Epithelial cell of esophagus (primary cell): ENCODE data around the gene SHANK2.
"Not testable (repeated sequence)": the region's sequence is repeated elsewhere in the genome, so short reads cannot be mapped to it uniquely, and the experiment has no call there.

ENCODE experiments used
- DNase-seq: peaks from one replicate; pipeline ENCODE4 v3.0.0; 2010; ENCODE audit warnings: low read depth
- H3K4me3 ChIP-seq: 2 replicates; pipeline ENCODE4 v1.5.1; 2011; ENCODE audit warnings: mild to moderate bottlenecking, low read length, control low read depth
- TF ChIP-seq, protein P1 (sequence below): IDR thresholded peaks from 2 replicates; pipeline ENCODE4 v1.5.1; 2011; ENCODE audit warnings: low read depth, mild to moderate bottlenecking, low read length, control low read depth, inconsistent platforms; ENCODE audit not compliant: insufficient read depth; ENCODE audit errors: missing control alignments

SHANK2 gene

DNA sequence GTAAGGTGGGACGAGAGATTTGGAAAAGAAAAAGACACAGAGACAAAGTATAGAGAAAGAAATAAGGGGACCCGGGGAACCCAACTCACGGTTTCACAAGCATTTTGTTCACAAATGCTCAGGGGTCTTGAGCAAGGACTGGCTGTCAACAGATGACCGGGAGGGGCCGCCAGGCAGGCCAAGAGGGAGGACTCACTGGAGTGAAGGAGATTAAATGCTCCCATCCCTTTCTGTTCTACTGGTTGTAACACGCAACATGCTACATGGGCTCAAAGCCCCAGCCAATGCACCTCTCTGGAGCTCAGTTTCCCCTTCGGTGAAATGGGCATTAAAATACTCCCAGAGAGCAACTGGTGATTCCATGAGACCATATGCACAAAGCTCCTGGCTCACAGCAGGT, 13.4 kb downstream of the SHANK2 start:
- no peak overlapping the region for H3K4me3 ChIP-seq
- TF ChIP-seq, protein P1, sequence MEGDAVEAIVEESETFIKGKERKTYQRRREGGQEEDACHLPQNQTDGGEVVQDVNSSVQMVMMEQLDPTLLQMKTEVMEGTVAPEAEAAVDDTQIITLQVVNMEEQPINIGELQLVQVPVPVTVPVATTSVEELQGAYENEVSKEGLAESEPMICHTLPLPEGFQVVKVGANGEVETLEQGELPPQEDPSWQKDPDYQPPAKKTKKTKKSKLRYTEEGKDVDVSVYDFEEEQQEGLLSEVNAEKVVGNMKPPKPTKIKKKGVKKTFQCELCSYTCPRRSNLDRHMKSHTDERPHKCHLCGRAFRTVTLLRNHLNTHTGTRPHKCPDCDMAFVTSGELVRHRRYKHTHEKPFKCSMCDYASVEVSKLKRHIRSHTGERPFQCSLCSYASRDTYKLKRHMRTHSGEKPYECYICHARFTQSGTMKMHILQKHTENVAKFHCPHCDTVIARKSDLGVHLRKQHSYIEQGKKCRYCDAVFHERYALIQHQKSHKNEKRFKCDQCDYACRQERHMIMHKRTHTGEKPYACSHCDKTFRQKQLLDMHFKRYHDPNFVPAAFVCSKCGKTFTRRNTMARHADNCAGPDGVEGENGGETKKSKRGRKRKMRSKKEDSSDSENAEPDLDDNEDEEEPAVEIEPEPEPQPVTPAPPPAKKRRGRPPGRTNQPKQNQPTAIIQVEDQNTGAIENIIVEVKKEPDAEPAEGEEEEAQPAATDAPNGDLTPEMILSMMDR = no peak
- no peak for DNase-seq

DNA sequence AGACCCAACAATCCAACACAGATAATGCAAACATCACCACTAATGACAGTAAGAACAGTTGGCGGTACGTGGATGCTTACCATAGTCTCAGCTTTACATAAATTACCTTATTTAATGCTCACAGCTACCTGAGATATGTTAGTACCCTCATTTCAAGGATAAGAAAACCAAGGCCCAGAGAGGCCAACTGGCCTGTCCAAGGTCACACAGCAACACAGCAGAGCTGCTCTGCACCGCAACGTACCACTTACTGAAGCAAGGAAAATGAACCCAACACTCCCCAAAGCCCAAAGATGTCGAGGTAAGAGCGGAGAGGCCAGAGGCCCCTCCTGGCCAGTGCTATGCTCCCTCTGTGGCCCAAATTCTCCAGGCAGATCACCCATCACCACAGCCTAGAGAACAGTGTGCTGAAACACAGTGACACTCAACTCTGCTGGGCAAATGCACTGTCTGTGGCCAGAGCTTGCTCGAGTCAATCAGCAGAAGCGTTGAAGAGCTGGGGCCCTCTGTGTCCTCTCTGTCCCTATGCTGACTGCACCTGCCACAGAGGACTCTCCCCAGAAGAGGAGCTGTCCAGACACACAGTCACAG, 14.0 kb downstream of the SHANK2 start:
- H3K4me3 ChIP-seq = no peak overlapping the region
- TF ChIP-seq, protein P1 = no peak
- no peak for DNase-seq

DNA sequence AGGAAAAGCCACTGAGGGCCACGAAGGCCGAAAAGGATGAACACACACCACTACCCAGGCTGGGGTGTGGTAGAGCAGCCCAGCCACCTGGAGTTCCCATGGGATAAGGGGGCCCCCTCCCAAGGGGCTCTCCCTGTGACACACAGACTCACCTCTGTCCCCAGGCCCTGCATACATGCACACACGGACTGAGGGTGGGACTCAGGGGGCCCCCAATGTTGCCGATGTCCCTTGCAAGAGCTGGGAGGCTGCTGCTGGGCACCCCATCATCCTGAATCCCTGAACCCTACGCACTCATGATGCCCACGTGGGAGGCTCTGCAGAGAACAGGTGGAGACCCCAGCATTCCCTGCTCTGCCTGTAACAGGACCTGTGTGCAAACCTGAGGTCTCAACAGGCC, 14.5 kb downstream of the SHANK2 start:
- no peak for DNase-seq
- TF ChIP-seq, protein P1 = no peak

DNA sequence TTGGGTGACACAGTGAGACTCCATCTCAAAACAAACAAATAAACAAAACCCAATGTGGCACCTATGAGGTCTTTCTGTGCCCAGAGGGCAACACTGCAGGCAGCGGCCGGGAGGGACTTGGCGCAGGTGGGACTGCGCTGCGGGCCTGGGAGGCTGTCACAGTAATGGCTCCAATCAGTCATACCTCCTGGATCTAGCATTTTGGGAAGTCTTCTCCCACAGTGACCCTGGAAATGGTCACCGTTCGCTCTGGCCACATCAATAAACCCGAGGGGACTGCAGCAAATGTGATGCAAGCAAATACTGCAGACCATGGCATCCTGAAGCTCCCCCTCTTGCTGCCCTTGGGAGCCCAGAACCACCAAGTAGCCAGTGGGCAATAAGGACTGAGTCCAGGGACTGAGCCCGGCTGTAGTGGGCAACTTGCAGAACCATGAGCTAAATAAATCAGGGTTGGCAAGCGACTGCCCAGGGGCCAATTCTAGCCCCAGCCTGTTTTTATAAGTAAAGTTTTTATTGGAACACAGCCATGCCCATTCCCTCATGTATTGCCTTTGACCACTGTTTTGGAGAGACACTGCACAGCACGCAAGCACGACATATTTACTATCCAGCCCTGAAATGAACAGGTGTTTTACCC, 15.4 kb downstream of the SHANK2 start:
- TF ChIP-seq, protein P1 = no peak
- no peak overlapping the region for H3K4me3 ChIP-seq
- DNase-seq = no peak

More for the DNA sequence above, 14.5 kb downstream of the SHANK2 start:
- no peak overlapping the region for H3K4me3 ChIP-seq

DNA sequence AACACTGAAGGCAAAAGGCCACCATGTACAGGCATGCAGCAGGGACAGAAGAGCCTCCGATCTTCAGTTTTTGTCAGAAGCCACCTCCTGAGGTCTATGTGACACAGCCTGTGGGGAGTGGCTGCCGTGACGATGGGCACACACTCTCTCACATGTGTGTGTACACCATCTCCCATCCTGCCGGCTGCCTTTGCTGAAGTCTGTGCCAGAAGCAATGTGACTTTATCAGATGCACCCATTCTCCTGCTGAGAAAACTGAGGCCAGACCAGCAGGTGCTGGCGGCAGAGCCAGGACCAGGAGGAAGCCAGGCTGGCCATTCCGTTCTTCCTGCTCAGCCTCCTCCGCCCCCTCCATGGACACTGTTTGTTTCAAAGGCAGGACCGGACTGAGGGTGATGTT, 16.7 kb downstream of the SHANK2 start:
- DNase-seq = no peak
- no peak overlapping the region for H3K4me3 ChIP-seq
- TF ChIP-seq, protein P1 = no peak

DNA sequence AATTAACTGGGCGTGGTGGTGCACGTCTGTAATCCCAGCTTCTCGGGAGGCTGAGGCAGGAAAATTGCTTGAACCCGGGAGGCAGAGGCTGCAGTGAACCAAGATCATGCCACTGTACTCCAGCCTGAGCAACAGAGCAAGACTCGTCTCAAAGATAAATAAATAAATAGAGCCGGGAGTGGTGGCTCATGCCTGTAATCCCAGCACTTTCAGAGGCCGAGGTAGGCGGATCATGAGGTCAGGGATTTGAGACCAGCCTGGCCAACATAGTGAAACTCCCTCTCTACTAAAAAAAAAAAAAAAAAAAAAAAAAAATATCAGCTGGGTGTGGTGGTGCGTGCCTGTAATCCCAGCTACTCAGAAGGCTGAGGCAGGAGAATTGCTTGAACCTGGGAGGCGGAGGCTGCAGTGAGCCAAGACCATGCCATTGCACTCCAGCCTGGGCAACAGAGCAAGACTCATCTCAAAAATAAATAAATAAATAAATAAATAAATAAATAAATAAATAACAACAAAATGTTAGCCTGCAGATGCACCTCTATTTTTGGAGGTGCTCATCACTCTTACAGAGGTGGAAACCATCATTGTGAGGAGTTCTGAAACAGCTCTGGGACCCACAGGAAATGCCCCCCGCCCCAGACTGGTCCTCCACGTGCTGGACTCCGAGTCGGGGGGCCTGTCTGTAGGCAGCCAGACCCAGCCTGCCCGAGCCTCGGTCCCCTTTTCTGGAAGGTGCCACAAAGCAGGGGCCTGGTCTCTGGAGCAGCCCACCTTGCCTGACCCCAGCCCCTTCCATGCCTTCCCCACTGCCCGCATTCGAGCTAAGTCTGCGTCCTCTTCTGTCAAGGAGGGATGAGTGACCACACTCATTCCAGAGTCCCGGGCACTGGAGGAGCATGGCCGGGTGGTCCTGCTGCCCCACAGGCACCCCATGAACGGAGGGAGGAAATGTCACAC, 18.2 kb downstream of the SHANK2 start:
- H3K4me3 ChIP-seq, DNase-seq: not testable (repeated sequence)

DNA sequence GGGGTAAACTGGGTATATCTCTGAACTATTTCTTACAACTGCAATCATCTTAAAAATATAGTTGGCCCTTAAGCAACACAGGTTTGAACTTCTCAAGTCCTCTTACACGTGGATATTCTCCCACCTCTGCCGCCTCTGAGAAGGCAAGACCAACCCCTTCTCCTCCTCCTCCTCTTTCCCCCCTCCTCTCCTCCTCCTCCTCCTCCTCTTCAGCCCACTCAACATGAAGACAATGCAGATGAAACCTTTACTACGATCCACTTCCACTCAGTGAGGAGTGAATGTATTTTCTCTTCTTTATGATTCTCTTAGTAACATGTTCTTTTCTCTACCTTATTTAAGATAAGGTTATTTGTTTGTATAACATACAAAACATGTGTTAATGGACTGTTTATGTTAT, 20.0 kb downstream of the SHANK2 start:
- TF ChIP-seq, protein P1 = no peak
- H3K4me3 ChIP-seq = no peak overlapping the region
- DNase-seq = no peak
